GM18505 (cell line): ENCODE measurements around the gene RNF38.
"Not testable (repeated sequence)": the region's sequence is repeated elsewhere in the genome, so short reads cannot be mapped to it uniquely, and the experiment has no call there.

Source experiments
- ATAC-seq: cut with Tn5 transposase; IDR thresholded peaks from one replicate; pipeline ENCODE4 v1.9.1; 2021; ENCODE audit not compliant: unreplicated experiment
- POLR2A ChIP-seq: IDR thresholded peaks from 4 replicates; pipeline ENCODE4 v1.6.1; 2011; ENCODE audit warnings: borderline replicate concordance; ENCODE audit not compliant: insufficient read depth, insufficient read length; ENCODE audit errors: extremely low read depth

Gene RNF38

GRCh38 chr9:36314740-36315139 is 85.3 kb downstream of the RNF38 start:
- no peak for ATAC-seq
- no peak for TF ChIP-seq POLR2A

GRCh38 chr9:36306471-36307306 is 93.4 kb downstream of the RNF38 start:
- TF ChIP-seq POLR2A = no peak
- no peak for ATAC-seq

- ATAC-seq = not testable (repeated sequence)
Observed at GRCh38 chr9:36304366-36304765, 95.7 kb downstream of the RNF38 start.

GRCh38 chr9:36301227-36301626 is 98.8 kb downstream of the RNF38 start:
- TF ChIP-seq POLR2A = no peak
- no peak for ATAC-seq

- no peak for TF ChIP-seq POLR2A
- ATAC-seq = no peak
Observed at GRCh38 chr9:36298566-36298965, 101.5 kb downstream of the RNF38 start.

GRCh38 chr9:36297798-36298197 is 102.3 kb downstream of the RNF38 start:
- no peak for ATAC-seq
- TF ChIP-seq POLR2A = no peak

- not testable (repeated sequence) for ATAC-seq
Observed at GRCh38 chr9:36294996-36295395, 105.1 kb downstream of the RNF38 start.

- TF ChIP-seq POLR2A = no peak
- ATAC-seq = no peak
Observed at GRCh38 chr9:36293918-36294317, 106.2 kb downstream of the RNF38 start.

- no peak for ATAC-seq
- TF ChIP-seq POLR2A = no peak
Observed at GRCh38 chr9:36293171-36293570, 106.9 kb downstream of the RNF38 start.

- no peak for ATAC-seq
- TF ChIP-seq POLR2A = no peak
Observed at GRCh38 chr9:36292641-36293040, 107.4 kb downstream of the RNF38 start.

- ATAC-seq = no peak
- no peak for TF ChIP-seq POLR2A
Observed at GRCh38 chr9:36290996-36291395, 109.1 kb downstream of the RNF38 start.

- TF ChIP-seq POLR2A = no peak
Observed at GRCh38 chr9:36289836-36290435, 110.1 kb downstream of the RNF38 start.

GRCh38 chr9:36288070-36288469 is 112.0 kb downstream of the RNF38 start:
- no peak for ATAC-seq
- TF ChIP-seq POLR2A = no peak

More at GRCh38 chr9:36289836-36290435, 110.1 kb downstream of the RNF38 start:
- no peak for ATAC-seq
